ENCODE data around the gene GSK3A. TPM values are rescaled to one million over a fixed set of nuclear protein-coding genes. Genes with fewer than 3 reads are reported as not detected.

Gene GSK3A
- total RNA-seq, 1 experiment from 2014 or later: 50.8 TPM

DNA sequence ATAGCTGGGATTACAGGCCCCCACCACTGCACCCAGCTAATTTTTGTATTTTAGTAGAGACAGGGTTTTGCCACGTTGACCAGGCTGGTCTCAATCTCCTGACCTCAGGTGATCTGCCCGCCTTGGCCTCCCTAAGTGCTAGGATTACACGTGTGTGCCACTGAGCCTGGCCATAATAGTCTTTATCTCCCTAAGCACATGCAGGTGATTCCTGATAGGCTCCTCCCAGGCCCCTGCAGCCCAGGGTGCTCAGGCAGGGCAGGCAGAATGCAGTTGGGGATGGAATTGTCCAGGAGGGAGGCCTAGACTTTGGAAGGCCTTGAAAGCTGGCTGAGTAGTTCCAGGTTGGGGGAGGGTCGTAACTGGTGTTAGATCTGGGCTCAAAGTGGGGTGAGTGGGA, 13.8 kb downstream of the GSK3A start (continued):
- TF ChIP-seq CBFB (CRISPR knock-in tag; IDR thresholded peaks at IDR 0.05; ENCODE audit: low read depth) (no peak), SP1 (CRISPR knock-in tag; conservative IDR thresholded peaks at IDR 0.05) (no peak), OVOL2 (CRISPR knock-in tag; IDR thresholded peaks at IDR 0.05; ENCODE audit: borderline replicate concordance) (no peak), ZNF416 (CRISPR knock-in tag; IDR thresholded peaks at IDR 0.05) (no peak), SOX15 (CRISPR knock-in tag; IDR thresholded peaks at IDR 0.05) (no peak), SMAD4 (CRISPR knock-in tag; IDR thresholded peaks at IDR 0.05) (no peak)
- TF ChIP-seq, protein P1, sequence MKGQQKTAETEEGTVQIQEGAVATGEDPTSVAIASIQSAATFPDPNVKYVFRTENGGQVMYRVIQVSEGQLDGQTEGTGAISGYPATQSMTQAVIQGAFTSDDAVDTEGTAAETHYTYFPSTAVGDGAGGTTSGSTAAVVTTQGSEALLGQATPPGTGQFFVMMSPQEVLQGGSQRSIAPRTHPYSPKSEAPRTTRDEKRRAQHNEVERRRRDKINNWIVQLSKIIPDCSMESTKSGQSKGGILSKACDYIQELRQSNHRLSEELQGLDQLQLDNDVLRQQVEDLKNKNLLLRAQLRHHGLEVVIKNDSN (CRISPR knock-in tag; IDR thresholded peaks at IDR 0.05): no peak

DNA sequence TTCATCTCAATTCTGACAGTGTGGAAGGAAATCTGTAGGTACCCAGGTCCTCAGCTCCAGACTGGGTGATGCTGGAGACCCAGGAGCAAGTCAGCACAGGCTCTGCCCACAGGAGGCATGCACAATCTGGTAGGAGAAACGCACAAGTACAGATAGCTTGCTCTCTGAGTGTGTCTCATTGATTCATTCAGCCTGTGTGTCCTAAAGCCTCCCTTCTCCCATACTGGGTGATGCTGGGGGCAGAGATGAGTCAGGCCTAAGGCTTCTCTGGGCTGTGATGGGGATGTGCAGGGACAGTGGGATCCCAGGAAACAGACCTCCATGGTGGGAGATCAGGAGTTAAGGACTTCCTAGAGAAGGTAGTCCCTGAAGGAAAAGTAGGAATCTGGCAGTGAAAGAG, 15.5 kb downstream of the GSK3A start:
- Mint-ChIP-seq H3K4me1 (no peaks in the 10 kb centered on the region), H3K27me3 (ENCODE audit: low read depth) (no peaks in the 10 kb centered on the region), H3K27ac (no peak overlapping the region), H3K4me3 (no peak overlapping the region), H3K9me3 (no peaks in the 10 kb centered on the region), H3K36me3 (peaks cover 48% of the 10 kb centered on the region)
- POLR2A ChIA-PET: no interaction called here
- CTCF ChIA-PET: no interaction called here
- DNase-seq (ENCODE audit: low spot score) (no peak), ATAC-seq (no peak)
- TF ChIP-seq, protein P2, sequence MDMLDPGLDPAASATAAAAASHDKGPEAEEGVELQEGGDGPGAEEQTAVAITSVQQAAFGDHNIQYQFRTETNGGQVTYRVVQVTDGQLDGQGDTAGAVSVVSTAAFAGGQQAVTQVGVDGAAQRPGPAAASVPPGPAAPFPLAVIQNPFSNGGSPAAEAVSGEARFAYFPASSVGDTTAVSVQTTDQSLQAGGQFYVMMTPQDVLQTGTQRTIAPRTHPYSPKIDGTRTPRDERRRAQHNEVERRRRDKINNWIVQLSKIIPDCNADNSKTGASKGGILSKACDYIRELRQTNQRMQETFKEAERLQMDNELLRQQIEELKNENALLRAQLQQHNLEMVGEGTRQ (CRISPR knock-in tag; IDR thresholded peaks at IDR 0.05): no peak
- TF ChIP-seq, protein P3, sequence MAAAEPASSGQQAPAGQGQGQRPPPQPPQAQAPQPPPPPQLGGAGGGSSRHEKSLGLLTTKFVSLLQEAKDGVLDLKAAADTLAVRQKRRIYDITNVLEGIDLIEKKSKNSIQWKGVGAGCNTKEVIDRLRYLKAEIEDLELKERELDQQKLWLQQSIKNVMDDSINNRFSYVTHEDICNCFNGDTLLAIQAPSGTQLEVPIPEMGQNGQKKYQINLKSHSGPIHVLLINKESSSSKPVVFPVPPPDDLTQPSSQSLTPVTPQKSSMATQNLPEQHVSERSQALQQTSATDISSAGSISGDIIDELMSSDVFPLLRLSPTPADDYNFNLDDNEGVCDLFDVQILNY (CRISPR knock-in tag; IDR thresholded peaks at IDR 0.05): no peak
- TF ChIP-seq GABPB1 (CRISPR knock-in tag; IDR thresholded peaks at IDR 0.05) (no peak), NR1H2 (CRISPR knock-in tag; IDR thresholded peaks at IDR 0.05) (no peak), IRF2 (CRISPR knock-in tag; IDR thresholded peaks at IDR 0.05; ENCODE audit: borderline replicate concordance, low read depth) (no peak), TEAD4 (CRISPR knock-in tag; IDR thresholded peaks at IDR 0.05) (no peak), TP53 (CRISPR knock-in tag; IDR thresholded peaks at IDR 0.05) (no peak)
- TF ChIP-seq, protein P4, sequence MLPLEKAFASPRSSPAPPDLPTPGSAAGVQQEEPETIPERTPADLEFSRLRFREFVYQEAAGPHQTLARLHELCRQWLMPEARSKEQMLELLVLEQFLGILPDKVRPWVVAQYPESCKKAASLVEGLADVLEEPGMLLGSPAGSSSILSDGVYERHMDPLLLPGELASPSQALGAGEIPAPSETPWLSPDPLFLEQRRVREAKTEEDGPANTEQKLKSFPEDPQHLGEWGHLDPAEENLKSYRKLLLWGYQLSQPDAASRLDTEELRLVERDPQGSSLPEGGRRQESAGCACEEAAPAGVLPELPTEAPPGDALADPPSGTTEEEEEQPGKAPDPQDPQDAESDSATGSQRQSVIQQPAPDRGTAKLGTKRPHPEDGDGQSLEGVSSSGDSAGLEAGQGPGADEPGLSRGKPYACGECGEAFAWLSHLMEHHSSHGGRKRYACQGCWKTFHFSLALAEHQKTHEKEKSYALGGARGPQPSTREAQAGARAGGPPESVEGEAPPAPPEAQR (CRISPR knock-in tag; IDR thresholded peaks at IDR 0.05): no peak
- TF ChIP-seq, protein P5, sequence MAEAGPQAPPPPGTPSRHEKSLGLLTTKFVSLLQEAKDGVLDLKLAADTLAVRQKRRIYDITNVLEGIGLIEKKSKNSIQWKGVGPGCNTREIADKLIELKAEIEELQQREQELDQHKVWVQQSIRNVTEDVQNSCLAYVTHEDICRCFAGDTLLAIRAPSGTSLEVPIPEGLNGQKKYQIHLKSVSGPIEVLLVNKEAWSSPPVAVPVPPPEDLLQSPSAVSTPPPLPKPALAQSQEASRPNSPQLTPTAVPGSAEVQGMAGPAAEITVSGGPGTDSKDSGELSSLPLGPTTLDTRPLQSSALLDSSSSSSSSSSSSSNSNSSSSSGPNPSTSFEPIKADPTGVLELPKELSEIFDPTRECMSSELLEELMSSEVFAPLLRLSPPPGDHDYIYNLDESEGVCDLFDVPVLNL (CRISPR knock-in tag; IDR thresholded peaks at IDR 0.05; ENCODE audit: borderline replicate concordance, low read depth): no peak
- TF ChIP-seq, protein P6, sequence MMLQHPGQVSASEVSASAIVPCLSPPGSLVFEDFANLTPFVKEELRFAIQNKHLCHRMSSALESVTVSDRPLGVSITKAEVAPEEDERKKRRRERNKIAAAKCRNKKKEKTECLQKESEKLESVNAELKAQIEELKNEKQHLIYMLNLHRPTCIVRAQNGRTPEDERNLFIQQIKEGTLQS (CRISPR knock-in tag; conservative IDR thresholded peaks at IDR 0.05): no peak
- TF ChIP-seq, protein P7, sequence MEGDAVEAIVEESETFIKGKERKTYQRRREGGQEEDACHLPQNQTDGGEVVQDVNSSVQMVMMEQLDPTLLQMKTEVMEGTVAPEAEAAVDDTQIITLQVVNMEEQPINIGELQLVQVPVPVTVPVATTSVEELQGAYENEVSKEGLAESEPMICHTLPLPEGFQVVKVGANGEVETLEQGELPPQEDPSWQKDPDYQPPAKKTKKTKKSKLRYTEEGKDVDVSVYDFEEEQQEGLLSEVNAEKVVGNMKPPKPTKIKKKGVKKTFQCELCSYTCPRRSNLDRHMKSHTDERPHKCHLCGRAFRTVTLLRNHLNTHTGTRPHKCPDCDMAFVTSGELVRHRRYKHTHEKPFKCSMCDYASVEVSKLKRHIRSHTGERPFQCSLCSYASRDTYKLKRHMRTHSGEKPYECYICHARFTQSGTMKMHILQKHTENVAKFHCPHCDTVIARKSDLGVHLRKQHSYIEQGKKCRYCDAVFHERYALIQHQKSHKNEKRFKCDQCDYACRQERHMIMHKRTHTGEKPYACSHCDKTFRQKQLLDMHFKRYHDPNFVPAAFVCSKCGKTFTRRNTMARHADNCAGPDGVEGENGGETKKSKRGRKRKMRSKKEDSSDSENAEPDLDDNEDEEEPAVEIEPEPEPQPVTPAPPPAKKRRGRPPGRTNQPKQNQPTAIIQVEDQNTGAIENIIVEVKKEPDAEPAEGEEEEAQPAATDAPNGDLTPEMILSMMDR (IDR thresholded peaks at IDR 0.05): no peak

All from WTC11 (cell line).